ENCODE results near the gene DPP10.

The DPP10 gene

DNA sequence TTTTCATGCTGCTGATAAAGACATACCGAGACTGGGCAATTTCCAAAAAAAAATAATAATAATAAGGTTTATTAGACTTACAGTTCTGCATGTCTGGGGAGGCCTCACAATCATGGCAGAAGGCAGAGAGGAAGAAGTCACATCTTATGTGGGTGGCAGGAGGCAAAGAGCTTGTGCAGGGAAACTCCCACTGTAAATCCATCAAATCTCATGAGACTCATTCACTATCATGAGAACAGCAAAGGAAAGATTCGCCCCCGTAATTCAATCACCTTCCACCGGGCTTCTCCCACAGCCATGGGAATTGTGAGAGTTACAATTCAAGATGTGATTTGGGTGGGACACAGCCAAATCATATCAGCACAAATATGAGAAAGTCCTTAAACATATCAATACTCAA, 1314.8 kb downstream of the DPP10 start:
- TF ChIP-seq SIN3A (IDR thresholded peaks at IDR 0.05; ENCODE audit: borderline replicate concordance, insufficient read depth, low read length) (no peak), TAF1 (IDR thresholded peaks at IDR 0.05; ENCODE audit: borderline replicate concordance, insufficient read depth, low read length) (no peak), FOXP2 (optimal IDR thresholded peaks at IDR 0.05; ENCODE audit: borderline replicate concordance, extremely low read depth, extremely low read length, insufficient read depth) (no peak), POLR2AphosphoS5 (IDR thresholded peaks at IDR 0.05; ENCODE audit: low read depth, low read length) (no peak)
- TF ChIP-seq, protein P1, sequence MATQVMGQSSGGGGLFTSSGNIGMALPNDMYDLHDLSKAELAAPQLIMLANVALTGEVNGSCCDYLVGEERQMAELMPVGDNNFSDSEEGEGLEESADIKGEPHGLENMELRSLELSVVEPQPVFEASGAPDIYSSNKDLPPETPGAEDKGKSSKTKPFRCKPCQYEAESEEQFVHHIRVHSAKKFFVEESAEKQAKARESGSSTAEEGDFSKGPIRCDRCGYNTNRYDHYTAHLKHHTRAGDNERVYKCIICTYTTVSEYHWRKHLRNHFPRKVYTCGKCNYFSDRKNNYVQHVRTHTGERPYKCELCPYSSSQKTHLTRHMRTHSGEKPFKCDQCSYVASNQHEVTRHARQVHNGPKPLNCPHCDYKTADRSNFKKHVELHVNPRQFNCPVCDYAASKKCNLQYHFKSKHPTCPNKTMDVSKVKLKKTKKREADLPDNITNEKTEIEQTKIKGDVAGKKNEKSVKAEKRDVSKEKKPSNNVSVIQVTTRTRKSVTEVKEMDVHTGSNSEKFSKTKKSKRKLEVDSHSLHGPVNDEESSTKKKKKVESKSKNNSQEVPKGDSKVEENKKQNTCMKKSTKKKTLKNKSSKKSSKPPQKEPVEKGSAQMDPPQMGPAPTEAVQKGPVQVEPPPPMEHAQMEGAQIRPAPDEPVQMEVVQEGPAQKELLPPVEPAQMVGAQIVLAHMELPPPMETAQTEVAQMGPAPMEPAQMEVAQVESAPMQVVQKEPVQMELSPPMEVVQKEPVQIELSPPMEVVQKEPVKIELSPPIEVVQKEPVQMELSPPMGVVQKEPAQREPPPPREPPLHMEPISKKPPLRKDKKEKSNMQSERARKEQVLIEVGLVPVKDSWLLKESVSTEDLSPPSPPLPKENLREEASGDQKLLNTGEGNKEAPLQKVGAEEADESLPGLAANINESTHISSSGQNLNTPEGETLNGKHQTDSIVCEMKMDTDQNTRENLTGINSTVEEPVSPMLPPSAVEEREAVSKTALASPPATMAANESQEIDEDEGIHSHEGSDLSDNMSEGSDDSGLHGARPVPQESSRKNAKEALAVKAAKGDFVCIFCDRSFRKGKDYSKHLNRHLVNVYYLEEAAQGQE (IDR thresholded peaks at IDR 0.05; ENCODE audit: insufficient read depth in 1 of 2, low read depth in 2 of 2, low read length in 2 of 2): no peak

DNA sequence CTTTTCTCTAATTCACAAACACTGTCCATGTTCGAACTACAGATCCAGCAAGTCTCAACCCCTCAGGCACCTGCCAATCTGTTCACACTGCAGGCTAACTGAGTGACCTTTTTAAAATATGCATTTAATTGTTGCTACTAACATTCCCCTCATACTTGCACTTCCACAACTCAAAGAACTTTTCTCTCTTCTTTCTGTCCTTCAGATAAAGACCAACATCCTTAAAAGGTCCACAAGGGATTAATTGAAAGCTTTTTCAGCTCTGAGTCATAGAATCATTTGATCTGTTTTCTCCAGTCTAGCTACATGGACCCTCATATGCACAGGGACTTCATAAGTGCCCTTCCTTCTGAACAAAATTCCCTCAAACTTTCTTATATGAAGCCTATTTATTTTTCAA, 1321.2 kb downstream of the DPP10 start:
- TF ChIP-seq FOXP2 (optimal IDR thresholded peaks at IDR 0.05; ENCODE audit: borderline replicate concordance, extremely low read depth, extremely low read length, insufficient read depth): no peak
- TF ChIP-seq POLR2AphosphoS5 (IDR thresholded peaks at IDR 0.05; ENCODE audit: low read depth, low read length): no peak
- no peak for TF ChIP-seq TAF1 (IDR thresholded peaks at IDR 0.05; ENCODE audit: borderline replicate concordance, insufficient read depth, low read length)
- no peak for TF ChIP-seq SIN3A (IDR thresholded peaks at IDR 0.05; ENCODE audit: borderline replicate concordance, insufficient read depth, low read length)
- TF ChIP-seq, protein P1 (IDR thresholded peaks at IDR 0.05; ENCODE audit: insufficient read depth in 1 of 2, low read depth in 2 of 2, low read length in 2 of 2): no peak

DNA sequence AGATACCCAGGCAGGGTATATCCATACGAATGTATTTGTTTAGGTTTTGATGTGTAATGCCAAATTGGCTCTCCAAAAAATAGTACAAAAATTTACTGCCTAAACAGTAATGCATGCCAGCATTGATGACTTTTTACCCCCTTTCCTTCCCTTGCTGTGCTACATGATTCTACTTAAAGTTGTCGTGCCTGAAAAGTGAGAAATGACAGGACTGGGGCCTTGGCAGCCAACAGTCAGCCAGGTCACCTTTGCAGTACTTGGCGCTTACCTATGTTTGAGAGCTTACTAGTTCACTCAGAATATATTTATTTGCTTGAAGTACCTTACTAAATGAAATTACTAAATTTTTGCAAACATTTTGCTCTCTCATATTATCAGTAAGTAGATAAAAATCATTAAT, 1329.1 kb downstream of the DPP10 start:
- TF ChIP-seq, protein P1 (IDR thresholded peaks at IDR 0.05; ENCODE audit: insufficient read depth in 1 of 2, low read depth in 2 of 2, low read length in 2 of 2): no peak
- TF ChIP-seq SIN3A (IDR thresholded peaks at IDR 0.05; ENCODE audit: borderline replicate concordance, insufficient read depth, low read length) (no peak), TAF1 (IDR thresholded peaks at IDR 0.05; ENCODE audit: borderline replicate concordance, insufficient read depth, low read length) (no peak), FOXP2 (optimal IDR thresholded peaks at IDR 0.05; ENCODE audit: borderline replicate concordance, extremely low read depth, extremely low read length, insufficient read depth) (no peak), POLR2AphosphoS5 (IDR thresholded peaks at IDR 0.05; ENCODE audit: low read depth, low read length) (no peak)

DNA sequence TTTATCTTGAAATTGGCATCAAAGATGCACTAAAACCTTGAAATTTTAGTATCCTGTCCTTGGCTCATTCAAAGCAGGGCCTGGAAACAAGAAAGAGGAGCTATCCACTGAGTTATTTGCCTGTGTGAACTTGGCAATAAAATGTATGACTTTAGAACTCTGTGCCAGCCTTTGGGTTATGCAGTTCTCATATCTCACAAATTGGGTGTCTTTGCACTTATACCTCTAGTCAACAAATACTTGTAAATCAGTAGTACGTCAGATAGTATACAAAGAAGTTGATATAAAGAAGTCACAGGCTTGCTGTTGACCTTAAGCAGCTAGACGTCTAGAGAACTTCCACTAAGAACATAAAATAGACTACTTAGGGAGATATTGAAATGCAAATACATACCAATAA, 1331.9 kb downstream of the DPP10 start:
- TF ChIP-seq SIN3A (IDR thresholded peaks at IDR 0.05; ENCODE audit: borderline replicate concordance, insufficient read depth, low read length) (no peak), FOXP2 (optimal IDR thresholded peaks at IDR 0.05; ENCODE audit: borderline replicate concordance, extremely low read depth, extremely low read length, insufficient read depth) (no peak), POLR2AphosphoS5 (IDR thresholded peaks at IDR 0.05; ENCODE audit: low read depth, low read length) (no peak), TAF1 (IDR thresholded peaks at IDR 0.05; ENCODE audit: borderline replicate concordance, insufficient read depth, low read length) (no peak)
- TF ChIP-seq, protein P1 (IDR thresholded peaks at IDR 0.05; ENCODE audit: insufficient read depth in 1 of 2, low read depth in 2 of 2, low read length in 2 of 2): no peak
